SU-DHL-6 (cell line): ENCODE measurements around the gene LAPTM5.

Experiments used
- CTCF ChIP-seq: fragments of 200-600 bp; sonication (generic); IDR thresholded peaks from one replicate; pipeline ENCODE4 v1.5.1; 2017; ENCODE audit warnings: antibody characterized with exemption, mild to moderate bottlenecking, low read length, moderate library complexity; ENCODE audit not compliant: insufficient read depth, poor library complexity, severe bottlenecking
- EZH2phosphoT487 ChIP-seq: fragments of 200-600 bp; sonication (generic), shearing (Covaris generic); conservative IDR thresholded peaks from 2 replicates; pipeline ENCODE4 v1.6.1; 2018; ENCODE audit warnings: mild to moderate bottlenecking, antibody characterized with exemption, low read length, moderate library complexity, mixed read lengths

DNA sequence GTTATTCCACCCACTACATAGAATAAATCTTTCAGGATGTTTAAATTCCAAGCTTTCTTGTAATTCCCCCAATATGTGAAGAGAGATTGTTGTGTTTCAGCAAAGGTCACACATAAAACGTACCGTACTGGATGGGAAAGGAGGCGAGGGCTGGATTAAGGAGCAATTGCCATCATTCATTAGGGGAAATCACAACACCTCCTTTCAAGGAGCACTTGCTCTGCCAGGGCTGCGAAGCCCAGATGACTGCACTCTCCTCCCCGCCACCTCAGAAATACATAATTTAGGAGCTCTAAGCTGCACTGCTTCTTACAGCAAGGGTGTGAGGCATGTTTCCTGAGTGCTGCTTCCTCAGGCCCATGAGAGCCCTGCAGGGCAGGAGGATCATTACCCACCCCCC is 63.8 kb downstream of the LAPTM5 start:
- TF ChIP-seq CTCF (no peak), EZH2phosphoT487 (no peak)
